Panc1 (cell line): ENCODE results near the gene C19orf53. TPM values are rescaled to one million over a fixed set of nuclear protein-coding genes. Genes with fewer than 3 reads are reported as not detected.

Experiments
- ATAC-seq: fragments of 200-7000 bp; cut with Tn5 transposase; 2 replicates; pipeline ENCODE4 v1.9.1; 2020; ENCODE audit warnings: mild to moderate bottlenecking, moderate library complexity
- BruUV-seq: library from RNA; stranded (reverse); fragments of 400-500 nt; replicated peaks from 2 replicates; lab custom pipeline; 2021; lab: Mats Ljungman, UMichigan
- CTCF ChIA-PET: fragments of 300-600 bp; sonication (Branson Sonifier 250); formaldehyde crosslinking; loops from one replicate; lab custom pipeline; 2022; ENCODE audit warnings: antibody characterized with exemption; lab: Charles Lee
- POLR2A ChIA-PET: fragments of 300-600 bp; sonication (Branson Sonifier 250); formaldehyde crosslinking; loops from one replicate; lab custom pipeline; 2022; ENCODE audit warnings: antibody characterized with exemption; lab: Charles Lee
- DNase-seq: peaks from one replicate; pipeline ENCODE4 v3.0.0-alpha.2; 2010; ENCODE audit warnings: low read depth, low spot score
- H3K27ac ChIP-seq: 2 replicates; pipeline ENCODE4 v1.5.1; 2011; ENCODE audit warnings: mild to moderate bottlenecking, low read length, inconsistent platforms
- H3K27me3 ChIP-seq: fragments of 200-500 bp; sonication (Bioruptor generic); 2 replicates; pipeline ENCODE4 v1.6.0; 2014; ENCODE audit warnings: low read length, inconsistent platforms; ENCODE audit not compliant: control insufficient read depth, insufficient read depth
- H3K36me3 ChIP-seq: fragments of 200-500 bp; sonication (Bioruptor generic); 2 replicates; pipeline ENCODE4 v1.5.1; 2014; ENCODE audit warnings: inconsistent platforms, mild to moderate bottlenecking, low read length, moderate library complexity; ENCODE audit not compliant: control insufficient read depth, insufficient read depth
- H3K4me1 ChIP-seq: 2 replicates; pipeline ENCODE4 v1.5.1; 2011; ENCODE audit warnings: inconsistent platforms, mild to moderate bottlenecking, low read length, moderate library complexity; ENCODE audit not compliant: control insufficient read depth, insufficient read depth
- H3K4me3 ChIP-seq, 2 experiments: 2 replicates each; pipeline ENCODE4 v1.5.1; 2011 to 2012; ENCODE audit warnings: low read depth in 2 of 2, low read length in 2 of 2, mild to moderate bottlenecking in 2 of 2, inconsistent platforms in 1 of 2, moderate library complexity in 1 of 2
- H3K9me3 ChIP-seq: fragments of 200-500 bp; sonication (Bioruptor generic); 2 replicates; pipeline ENCODE4 v1.5.1; 2014; ENCODE audit warnings: low read depth, mild to moderate bottlenecking, inconsistent platforms, low read length, moderate library complexity; ENCODE audit not compliant: control insufficient read depth, insufficient read depth
- POLR2AphosphoS5 ChIP-seq: IDR thresholded peaks from 2 replicates; pipeline ENCODE4 v1.6.1; 2012; ENCODE audit warnings: mild to moderate bottlenecking, low read depth, low read length, moderate library complexity
- SIN3A ChIP-seq: IDR thresholded peaks from 2 replicates; pipeline ENCODE4 v1.6.1; 2012; ENCODE audit warnings: low read depth, mild to moderate bottlenecking, low read length, moderate library complexity, borderline replicate concordance; ENCODE audit not compliant: insufficient read depth
- TCF7L2 ChIP-seq: IDR thresholded peaks from 2 replicates; pipeline ENCODE4 v1.6.1; 2011; ENCODE audit warnings: mild to moderate bottlenecking, low read depth, low read length, inconsistent platforms
- in situ Hi-C: cut with HindIII; loops from 2 replicates; pipeline ENCODE4 v1.10.0; 2016; ENCODE audit warnings: low sequenced_read_pairs, low pct_unique_long_range_greater_than_20kb
- intact Hi-C: fragments of 100-400 bp; cut with micrococcal nuclease; formaldehyde crosslinking; loops from one replicate; pipeline ENCODE4 v1.10.0; 2022; ENCODE audit not compliant: unreplicated experiment
- total RNA-seq: library from RNA; stranded (reverse); gene quantifications from one replicate; pipeline ENCODE4 v1.2.1, GENCODE V29; 2021; ENCODE audit not compliant: unreplicated experiment
- TF ChIP-seq, protein P1 (sequence below): fragments of 450-650 bp; IDR thresholded peaks from 2 replicates; pipeline ENCODE4 v1.5.1; 2017; ENCODE audit warnings: mild to moderate bottlenecking
- TF ChIP-seq, protein P2 (sequence below), 2 experiments: IDR thresholded peaks; 2 replicates each; pipeline ENCODE4 v1.6.1; 2011 to 2012; ENCODE audit warnings: low read depth in 2 of 2, control low read depth in 1 of 2, low read length in 1 of 2, mild to moderate bottlenecking in 1 of 2, moderate library complexity in 1 of 2; ENCODE audit not compliant: insufficient read depth in 1 of 2

The C19orf53 gene
- total RNA-seq, 1 experiment from 2014 or later, result 97.2 TPM

DNA sequence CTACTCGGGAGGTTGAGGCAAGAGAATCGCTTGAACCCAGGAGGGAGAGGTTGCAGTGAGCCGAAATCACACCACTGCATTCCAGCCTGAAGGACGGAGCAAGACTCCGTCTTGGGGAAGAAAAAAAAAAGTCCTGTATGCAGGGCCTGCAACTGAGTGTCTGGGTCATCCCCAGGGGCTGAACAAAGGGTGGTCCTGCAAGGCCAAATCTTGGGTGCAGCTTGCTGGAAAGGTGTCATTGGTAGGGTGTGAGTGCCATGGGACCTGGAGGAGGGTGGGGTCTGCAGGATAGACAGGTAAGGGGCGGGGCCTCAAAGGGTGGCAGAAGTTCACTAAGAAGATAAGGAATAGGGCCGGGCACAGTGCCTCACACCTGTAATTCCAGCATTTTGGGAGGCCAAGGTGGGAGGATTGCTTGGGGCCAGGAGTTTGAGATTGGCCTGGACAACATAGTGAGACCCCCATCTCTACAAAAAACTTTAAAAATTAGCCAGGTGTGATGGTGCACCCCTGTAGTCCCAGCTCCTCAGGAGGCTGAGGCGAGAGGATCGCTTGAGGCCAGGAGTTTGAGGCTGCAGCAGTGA, 52.5 kb downstream of the C19orf53 start:
- Histone ChIP-seq H3K27me3 (no peaks in the 10 kb centered on the region), H3K27ac (no peak overlapping the region), H3K4me1 (no peaks in the 10 kb centered on the region), H3K36me3 (no peaks in the 10 kb centered on the region), H3K4me3 (no peak overlapping the region), H3K9me3 (no peaks in the 10 kb centered on the region)
- intact Hi-C loops, result no loop called here
- in situ Hi-C loops, result no loop called here
- TF ChIP-seq TCF7L2, result no peak
- TF ChIP-seq, protein P1, sequence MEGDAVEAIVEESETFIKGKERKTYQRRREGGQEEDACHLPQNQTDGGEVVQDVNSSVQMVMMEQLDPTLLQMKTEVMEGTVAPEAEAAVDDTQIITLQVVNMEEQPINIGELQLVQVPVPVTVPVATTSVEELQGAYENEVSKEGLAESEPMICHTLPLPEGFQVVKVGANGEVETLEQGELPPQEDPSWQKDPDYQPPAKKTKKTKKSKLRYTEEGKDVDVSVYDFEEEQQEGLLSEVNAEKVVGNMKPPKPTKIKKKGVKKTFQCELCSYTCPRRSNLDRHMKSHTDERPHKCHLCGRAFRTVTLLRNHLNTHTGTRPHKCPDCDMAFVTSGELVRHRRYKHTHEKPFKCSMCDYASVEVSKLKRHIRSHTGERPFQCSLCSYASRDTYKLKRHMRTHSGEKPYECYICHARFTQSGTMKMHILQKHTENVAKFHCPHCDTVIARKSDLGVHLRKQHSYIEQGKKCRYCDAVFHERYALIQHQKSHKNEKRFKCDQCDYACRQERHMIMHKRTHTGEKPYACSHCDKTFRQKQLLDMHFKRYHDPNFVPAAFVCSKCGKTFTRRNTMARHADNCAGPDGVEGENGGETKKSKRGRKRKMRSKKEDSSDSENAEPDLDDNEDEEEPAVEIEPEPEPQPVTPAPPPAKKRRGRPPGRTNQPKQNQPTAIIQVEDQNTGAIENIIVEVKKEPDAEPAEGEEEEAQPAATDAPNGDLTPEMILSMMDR, result no peak
- TF ChIP-seq, protein P2, sequence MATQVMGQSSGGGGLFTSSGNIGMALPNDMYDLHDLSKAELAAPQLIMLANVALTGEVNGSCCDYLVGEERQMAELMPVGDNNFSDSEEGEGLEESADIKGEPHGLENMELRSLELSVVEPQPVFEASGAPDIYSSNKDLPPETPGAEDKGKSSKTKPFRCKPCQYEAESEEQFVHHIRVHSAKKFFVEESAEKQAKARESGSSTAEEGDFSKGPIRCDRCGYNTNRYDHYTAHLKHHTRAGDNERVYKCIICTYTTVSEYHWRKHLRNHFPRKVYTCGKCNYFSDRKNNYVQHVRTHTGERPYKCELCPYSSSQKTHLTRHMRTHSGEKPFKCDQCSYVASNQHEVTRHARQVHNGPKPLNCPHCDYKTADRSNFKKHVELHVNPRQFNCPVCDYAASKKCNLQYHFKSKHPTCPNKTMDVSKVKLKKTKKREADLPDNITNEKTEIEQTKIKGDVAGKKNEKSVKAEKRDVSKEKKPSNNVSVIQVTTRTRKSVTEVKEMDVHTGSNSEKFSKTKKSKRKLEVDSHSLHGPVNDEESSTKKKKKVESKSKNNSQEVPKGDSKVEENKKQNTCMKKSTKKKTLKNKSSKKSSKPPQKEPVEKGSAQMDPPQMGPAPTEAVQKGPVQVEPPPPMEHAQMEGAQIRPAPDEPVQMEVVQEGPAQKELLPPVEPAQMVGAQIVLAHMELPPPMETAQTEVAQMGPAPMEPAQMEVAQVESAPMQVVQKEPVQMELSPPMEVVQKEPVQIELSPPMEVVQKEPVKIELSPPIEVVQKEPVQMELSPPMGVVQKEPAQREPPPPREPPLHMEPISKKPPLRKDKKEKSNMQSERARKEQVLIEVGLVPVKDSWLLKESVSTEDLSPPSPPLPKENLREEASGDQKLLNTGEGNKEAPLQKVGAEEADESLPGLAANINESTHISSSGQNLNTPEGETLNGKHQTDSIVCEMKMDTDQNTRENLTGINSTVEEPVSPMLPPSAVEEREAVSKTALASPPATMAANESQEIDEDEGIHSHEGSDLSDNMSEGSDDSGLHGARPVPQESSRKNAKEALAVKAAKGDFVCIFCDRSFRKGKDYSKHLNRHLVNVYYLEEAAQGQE (IDR thresholded peaks at IDR 0.05; ENCODE audit: insufficient read depth in 1 of 2, low read depth in 2 of 2, low read length in 1 of 2), result no peak
- TF ChIP-seq POLR2AphosphoS5, result no peak
- TF ChIP-seq SIN3A, result no peak
- ChIA-PET POLR2A (interaction anchor here (0.5 kb wide), 1 partner anchor 11 kb away, joined by 5 read pairs; no protein-coding TSS in a partner anchor), CTCF (no interaction called here)
- BruUV-seq, result no TSS peak
- DNase-seq, result no peak
- ATAC-seq, result no peak

- Histone ChIP-seq H3K36me3 (no peaks in the 10 kb centered on the region), H3K27me3 (no peaks in the 10 kb centered on the region), H3K9me3 (no peaks in the 10 kb centered on the region), H3K27ac (no peak overlapping the region), H3K4me1 (peaks cover 3% of the 10 kb centered on the region; the same call in 1 of the 2 replicates), H3K4me3 (no peak overlapping the region)
- no peak for DNase-seq
- CTCF ChIA-PET, result interaction anchor here (0.8 kb wide), 1 partner anchor 40 kb away, joined by 6 read pairs; no protein-coding TSS in a partner anchor
- no peak for ATAC-seq
- POLR2A ChIA-PET, result interaction anchor here (0.5 to 1.0 kb wide), 4 partner anchors 12 to 888 kb away, joined by 3 to 14 read pairs (median 4); no protein-coding TSS in a partner anchor
- BruUV-seq, result no TSS peak
- intact Hi-C loops, result no loop called here
- no peak for TF ChIP-seq POLR2AphosphoS5
- TF ChIP-seq, protein P1, result no peak
- no peak for TF ChIP-seq TCF7L2
- TF ChIP-seq, protein P2 (IDR thresholded peaks at IDR 0.05; ENCODE audit: insufficient read depth in 1 of 2, low read depth in 2 of 2, low read length in 1 of 2), result no peak
- no peak for TF ChIP-seq SIN3A
- in situ Hi-C loops, result no loop called here
Measured at GRCh38 chr19:13827656-13828055, 53.4 kb downstream of the C19orf53 start.
